HepG2 (cell line): ENCODE results near the gene RICTOR. TPM values are rescaled to one million over a fixed set of nuclear protein-coding genes. Genes with fewer than 3 reads are reported as not detected.

Experiments
- ATAC-seq: fragments of 200-7000 bp; cut with Tn5 transposase; 3 replicates; pipeline ENCODE4 v1.9.1; 2020; ENCODE audit warnings: mild to moderate bottlenecking, moderate library complexity
- BruUV-seq: library from RNA; stranded (reverse); fragments of 400-500 nt; replicated peaks from 2 replicates; lab custom pipeline; 2021; lab: Mats Ljungman, UMichigan
- CTCF ChIA-PET: fragments of 300-600 bp; formaldehyde crosslinking; extraction: SDS; loops from one replicate; lab custom pipeline; 2021; ENCODE audit warnings: low total read pairs, inconsistent platforms, low intra/inter-chr PET ratio; lab: Yijun Ruan, JAX
- POLR2A ChIA-PET: fragments of 350-600 bp; sonication (Branson Sonifier 250); formaldehyde crosslinking; loops from one replicate; lab custom pipeline; 2020; ENCODE audit warnings: antibody characterized with exemption, inconsistent platforms; lab: Yijun Ruan, JAX
- DNase-seq: peaks from one replicate; pipeline ENCODE4 v3.0.0-alpha.2; 2015; ENCODE audit warnings: low spot score
- FAIRE-seq: peaks from 3 replicates; lab custom pipeline; 2011; peaks lifted over from hg19 to GRCh38; lab: Jason Lieb, UNC
- H2AFZ ChIP-seq: one replicate; pipeline ENCODE4 v1.6.1; 2011; ENCODE audit warnings: low read length, inconsistent platforms
- H3K27ac ChIP-seq: fragments of 300-600 bp; 3 replicates; pipeline ENCODE4 v1.8.0; 2011; ENCODE audit warnings: mixed run types, mild to moderate bottlenecking, mixed read lengths, low read length, inconsistent platforms; ENCODE audit not compliant: insufficient read depth; ENCODE audit errors: extremely low read length
- H3K27me3 ChIP-seq, 2 experiments: fragments of 200-600 bp in 1 of 2; 2 replicates in 1 of 2; 3 replicates in 1 of 2; pipeline versions ENCODE4 v1.6.0 to v1.8.0; 2011; ENCODE audit warnings: low read length in 2 of 2, mild to moderate bottlenecking in 2 of 2, moderate library complexity in 2 of 2, inconsistent platforms in 1 of 2; ENCODE audit not compliant: insufficient read depth in 2 of 2, control insufficient read depth in 1 of 2
- H3K36me3 ChIP-seq, 2 experiments: fragments of 200-600 bp in 1 of 2; replicated peaks in 1 of 2; 2 replicates in 1 of 2; 3 replicates in 1 of 2; pipeline versions ENCODE4 v1.5.1 to v1.8.0; 2011; ENCODE audit warnings: low read length in 2 of 2, inconsistent platforms in 1 of 2; ENCODE audit not compliant: insufficient read depth in 2 of 2, control insufficient read depth in 1 of 2
- H3K4me1 ChIP-seq: 2 replicates; pipeline ENCODE4 v1.5.1; 2012; ENCODE audit warnings: low read length, inconsistent platforms; ENCODE audit not compliant: insufficient read depth
- H3K4me2 ChIP-seq: 2 replicates; pipeline ENCODE4 v1.6.0; 2011; ENCODE audit warnings: low read depth, low read length, inconsistent platforms
- H3K4me3 ChIP-seq, 3 experiments: fragments of 200-600 bp in 1 of 3; sonication (generic), shearing (Covaris generic) in 1 of 3; replicated peaks in 1 of 3; 2 replicates each; pipeline ENCODE4 v1.5.1; 2011 to 2016; ENCODE audit warnings: low read length in 3 of 3, inconsistent platforms in 2 of 3, low read depth in 2 of 3, mild to moderate bottlenecking in 2 of 3, control low read depth in 1 of 3, mixed read lengths in 1 of 3; ENCODE audit not compliant: insufficient read depth in 1 of 3
- H3K79me2 ChIP-seq: one replicate; pipeline ENCODE4 v1.6.1; 2011; ENCODE audit warnings: low read length, inconsistent platforms; ENCODE audit not compliant: insufficient read depth
- H3K9ac ChIP-seq: 2 replicates; pipeline ENCODE4 v1.6.0; 2011; ENCODE audit warnings: mild to moderate bottlenecking, low read depth, low read length, inconsistent platforms; ENCODE audit not compliant: insufficient read depth
- H3K9me3 ChIP-seq: 2 replicates; pipeline ENCODE4 v1.5.1; 2012; ENCODE audit warnings: mild to moderate bottlenecking, low read length
- H4K20me1 ChIP-seq: 2 replicates; pipeline ENCODE4 v1.6.0; 2011; ENCODE audit warnings: inconsistent platforms, mild to moderate bottlenecking, low read length, moderate library complexity; ENCODE audit not compliant: insufficient read depth
- AGO2 ChIP-seq: fragments of 200-400 bp; formaldehyde crosslinking; optimal IDR thresholded peaks from 2 replicates; pipeline ENCODE3; 2017; ENCODE audit warnings: mild to moderate bottlenecking, low read depth, low read length, moderate library complexity
- BCL6 ChIP-seq: IDR thresholded peaks from 2 replicates; pipeline ENCODE4 v1.6.1; 2016; ENCODE audit warnings: missing genetic modification reagents, missing compliant biosample characterization
- GPBP1L1 ChIP-seq: sonication (generic); formaldehyde crosslinking; IDR thresholded peaks from 2 replicates; pipeline ENCODE4 v1.5.0; 2020; ENCODE audit warnings: mild to moderate bottlenecking, missing genetic modification reagents
- HNF4G ChIP-seq, 2 experiments: sonication (generic) in 1 of 2; formaldehyde crosslinking in 1 of 2; IDR thresholded peaks; 2 replicates each; pipeline versions ENCODE4 v1.4.0 to v1.6.1; 2011 to 2020; ENCODE audit warnings: borderline replicate concordance in 2 of 2, low read depth in 2 of 2, mild to moderate bottlenecking in 2 of 2, low read length in 1 of 2, missing genetic modification reagents in 1 of 2, moderate library complexity in 1 of 2
- JUN ChIP-seq: sonication (generic); formaldehyde crosslinking; IDR thresholded peaks from 2 replicates; pipeline ENCODE4 v1.4.0; 2020; ENCODE audit warnings: mild to moderate bottlenecking, missing genetic modification reagents
- MIER2 ChIP-seq: IDR thresholded peaks from 2 replicates; pipeline ENCODE4 v1.6.1; 2016; ENCODE audit warnings: missing biosample characterization, missing genetic modification reagents
- PITX1 ChIP-seq: sonication (generic); formaldehyde crosslinking; IDR thresholded peaks from 2 replicates; pipeline ENCODE4 v1.5.1; 2020; ENCODE audit warnings: mild to moderate bottlenecking, missing genetic modification reagents
- ZBTB2 ChIP-seq: sonication (generic); formaldehyde crosslinking; IDR thresholded peaks from 2 replicates; pipeline ENCODE4 v1.8.0; 2022; ENCODE audit warnings: low read depth, missing genetic modification reagents
- ZFP90 ChIP-seq: sonication (generic); formaldehyde crosslinking; IDR thresholded peaks from 2 replicates; pipeline ENCODE4 v1.8.0; 2022; ENCODE audit warnings: missing genetic modification reagents, mild to moderate bottlenecking, inconsistent platforms, borderline replicate concordance
- ZNF558 ChIP-seq: sonication (generic); formaldehyde crosslinking; IDR thresholded peaks from 2 replicates; pipeline ENCODE4 v1.9.0; 2022; ENCODE audit warnings: mild to moderate bottlenecking, missing genetic modification reagents, borderline replicate concordance
- ZNF619 ChIP-seq: sonication (generic); formaldehyde crosslinking; IDR thresholded peaks from 2 replicates; pipeline ENCODE4 v1.4.0; 2020; ENCODE audit warnings: mild to moderate bottlenecking, missing genetic modification reagents
- ZNF629 ChIP-seq: sonication (generic); formaldehyde crosslinking; conservative IDR thresholded peaks from 2 replicates; pipeline ENCODE4 v1.5.0; 2020; ENCODE audit warnings: missing genetic modification reagents
- WGBS: methylation state at CpG from one replicate; pipeline ENCODE4 v1.1.6; 2017; ENCODE audit warnings: low lambda C conversion rate; 5-methylcytosine and 5-hydroxymethylcytosine counted together
- in situ Hi-C: cut with HindIII; loops from 2 replicates; pipeline ENCODE4 v1.10.0; 2017; ENCODE audit warnings: low pct_unique_long_range_greater_than_20kb; ENCODE audit not compliant: extremely low pct_ligation_motif_present
- intact Hi-C: fragments of 100-400 bp; cut with micrococcal nuclease; formaldehyde crosslinking; loops from one replicate; pipeline ENCODE4 v1.10.0; 2022; ENCODE audit not compliant: unreplicated experiment
- polyA plus RNA-seq, 8 experiments: library from polyadenylated mRNA; depleted of rRNA in 3 of 8; stranded (reverse) in 7 of 8; unstranded in 1 of 8; fragments of >200 nt; fragmentation: Illumina TruSeq in 4 of 8; extraction: Trizol in 4 of 8; gene quantifications; 2 replicates each; pipeline versions ENCODE4 v1.2.1 to v1.2.3, GENCODE V29; 2011 to 2016; ENCODE audit warnings: low read depth in 4 of 8, missing spikeins in 1 of 8, mixed read lengths in 1 of 8; ENCODE audit not compliant: insufficient read depth in 1 of 8
- total RNA-seq, 5 experiments: library from RNA; depleted of rRNA; stranded (reverse); fragments of >200 nt; fragmentation: Illumina TruSeq; extraction: Trizol; gene quantifications; 2 replicates each; pipeline ENCODE4 v1.2.3, GENCODE V29; 2016; ENCODE audit warnings: low read depth in 1 of 5
- TF ChIP-seq, protein P1 (sequence below): sonication (generic); formaldehyde crosslinking; IDR thresholded peaks from 2 replicates; pipeline ENCODE4 v1.4.0; 2020; ENCODE audit warnings: mild to moderate bottlenecking, low read depth, missing genetic modification reagents
- TF ChIP-seq, protein P2 (sequence below): sonication (generic); formaldehyde crosslinking; IDR thresholded peaks from 2 replicates; pipeline ENCODE4 v1.4.0; 2020; ENCODE audit warnings: missing genetic modification reagents

RICTOR gene
- total and polyA plus RNA-seq, 2 of the 13 experiments (the other 11 are each of a cell fraction or from before 2014, with no cell fraction given) = 10.7 to 15.4 TPM

DNA sequence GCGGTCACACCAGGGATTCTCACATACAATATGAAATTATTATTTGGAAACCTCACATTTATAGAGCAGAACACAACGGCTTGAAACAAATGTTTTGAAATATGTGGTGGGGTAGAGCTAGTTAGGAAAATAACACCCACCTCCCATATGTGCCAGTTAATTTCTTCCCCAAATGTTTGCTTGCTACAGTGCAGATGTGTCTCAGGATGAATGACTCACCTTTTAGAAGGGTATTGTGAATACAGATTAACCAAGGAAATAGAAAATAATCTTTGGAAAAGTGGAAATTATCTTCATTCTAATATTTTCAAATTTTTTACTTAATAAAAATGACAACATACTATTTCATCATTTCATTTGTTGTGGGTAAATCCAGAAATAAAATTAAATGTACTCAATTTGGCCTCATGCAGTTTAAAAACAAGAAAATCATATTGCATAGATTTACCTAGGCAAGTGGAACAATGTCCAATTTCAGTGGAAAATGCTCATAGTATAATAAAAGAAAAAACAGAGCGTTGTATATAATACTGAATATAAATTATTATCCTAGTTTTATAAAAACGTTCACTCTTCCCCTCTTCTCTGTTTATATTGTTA is 39.3 kb upstream of the RICTOR start (continued):
- TF ChIP-seq GPBP1L1 (CRISPR knock-in tag) = no peak
- no peak for TF ChIP-seq ZBTB2
- TF ChIP-seq AGO2 = no peak
- no peak for TF ChIP-seq HNF4G (IDR thresholded peaks at IDR 0.05; ENCODE audit: borderline replicate concordance, low read depth, low read length)
- TF ChIP-seq HNF4G (CRISPR knock-in tag; IDR thresholded peaks at IDR 0.05; ENCODE audit: borderline replicate concordance, low read depth) = no peak

GRCh38 chr5:39109606-39110005 is 35.4 kb upstream of the RICTOR start:
- no peak overlapping the region for H3K27ac ChIP-seq
- FAIRE-seq (no peak), ATAC-seq (no peak), DNase-seq (no peak)
- H3K9me3 ChIP-seq = no peaks in the 10 kb centered on the region
- no peaks in the 10 kb centered on the region; a peak in 1 of 5 replicates for H3K27me3 ChIP-seq
- no peak overlapping the region for H3K4me3 ChIP-seq
- no peak overlapping the region for H3K4me2 ChIP-seq
- no peaks in the 10 kb centered on the region for H3K36me3 ChIP-seq
- WGBS = 5% methylated on average over 2 of the region's 2 CpGs
- ChIA-PET POLR2A (no interaction called here), CTCF (no interaction called here)
- no peak for TF ChIP-seq ZNF629
- TF ChIP-seq ZNF619 (CRISPR knock-in tag) = no peak
- TF ChIP-seq, protein P1, sequence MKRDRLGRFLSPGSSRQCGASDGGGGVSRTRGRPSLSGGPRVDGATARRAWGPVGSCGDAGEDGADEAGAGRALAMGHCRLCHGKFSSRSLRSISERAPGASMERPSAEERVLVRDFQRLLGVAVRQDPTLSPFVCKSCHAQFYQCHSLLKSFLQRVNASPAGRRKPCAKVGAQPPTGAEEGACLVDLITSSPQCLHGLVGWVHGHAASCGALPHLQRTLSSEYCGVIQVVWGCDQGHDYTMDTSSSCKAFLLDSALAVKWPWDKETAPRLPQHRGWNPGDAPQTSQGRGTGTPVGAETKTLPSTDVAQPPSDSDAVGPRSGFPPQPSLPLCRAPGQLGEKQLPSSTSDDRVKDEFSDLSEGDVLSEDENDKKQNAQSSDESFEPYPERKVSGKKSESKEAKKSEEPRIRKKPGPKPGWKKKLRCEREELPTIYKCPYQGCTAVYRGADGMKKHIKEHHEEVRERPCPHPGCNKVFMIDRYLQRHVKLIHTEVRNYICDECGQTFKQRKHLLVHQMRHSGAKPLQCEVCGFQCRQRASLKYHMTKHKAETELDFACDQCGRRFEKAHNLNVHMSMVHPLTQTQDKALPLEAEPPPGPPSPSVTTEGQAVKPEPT = no peak
- no peak for TF ChIP-seq JUN (CRISPR knock-in tag)
- no peak for TF ChIP-seq BCL6
- TF ChIP-seq ZNF558 (CRISPR knock-in tag) = no peak
- TF ChIP-seq, protein P2, sequence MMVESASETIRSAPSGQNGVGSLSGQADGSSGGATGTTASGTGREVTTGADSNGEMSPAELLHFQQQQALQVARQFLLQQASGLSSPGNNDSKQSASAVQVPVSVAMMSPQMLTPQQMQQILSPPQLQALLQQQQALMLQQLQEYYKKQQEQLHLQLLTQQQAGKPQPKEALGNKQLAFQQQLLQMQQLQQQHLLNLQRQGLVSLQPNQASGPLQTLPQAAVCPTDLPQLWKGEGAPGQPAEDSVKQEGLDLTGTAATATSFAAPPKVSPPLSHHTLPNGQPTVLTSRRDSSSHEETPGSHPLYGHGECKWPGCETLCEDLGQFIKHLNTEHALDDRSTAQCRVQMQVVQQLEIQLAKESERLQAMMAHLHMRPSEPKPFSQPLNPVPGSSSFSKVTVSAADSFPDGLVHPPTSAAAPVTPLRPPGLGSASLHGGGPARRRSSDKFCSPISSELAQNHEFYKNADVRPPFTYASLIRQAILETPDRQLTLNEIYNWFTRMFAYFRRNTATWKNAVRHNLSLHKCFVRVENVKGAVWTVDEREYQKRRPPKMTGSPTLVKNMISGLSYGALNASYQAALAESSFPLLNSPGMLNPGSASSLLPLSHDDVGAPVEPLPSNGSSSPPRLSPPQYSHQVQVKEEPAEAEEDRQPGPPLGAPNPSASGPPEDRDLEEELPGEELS = no peak
- TF ChIP-seq PITX1 (CRISPR knock-in tag) = no peak
- no peak for TF ChIP-seq MIER2 (CRISPR knock-in tag)
- no peak for TF ChIP-seq ZFP90 (CRISPR knock-in tag)
- in situ Hi-C loops = no loop called here
- H3K79me2 ChIP-seq = no peaks in the 10 kb centered on the region
- intact Hi-C loops = loop anchor here (10.0 kb wide), 1 partner anchor 265 kb away; the partner anchor contains the start of gene OSMR
- no peaks in the 10 kb centered on the region for H3K4me1 ChIP-seq
- BruUV-seq = no TSS peak
- H3K9ac ChIP-seq = no peak overlapping the region
- peak overlapping the region; percentile 21 for H2AFZ ChIP-seq
- H4K20me1 ChIP-seq = no peaks in the 10 kb centered on the region
